NCI-H1417 treated with DMSO at 0.1 percent for 48 hours (cell line): ENCODE results near the gene FANCL.
"Not testable (repeated sequence)": the region's sequence is repeated elsewhere in the genome, so short reads cannot be mapped to it uniquely, and the experiment has no call there.

Experiments used
- DNase-seq: peaks from one replicate; lab custom pipeline; 2025; lab: John Stamatoyannopoulos, UW

Gene FANCL

GRCh38 chr2:58140508-58141072 lies 100.5 kb downstream of the FANCL start:
- peak; percentile 12 for DNase-seq

DNA sequence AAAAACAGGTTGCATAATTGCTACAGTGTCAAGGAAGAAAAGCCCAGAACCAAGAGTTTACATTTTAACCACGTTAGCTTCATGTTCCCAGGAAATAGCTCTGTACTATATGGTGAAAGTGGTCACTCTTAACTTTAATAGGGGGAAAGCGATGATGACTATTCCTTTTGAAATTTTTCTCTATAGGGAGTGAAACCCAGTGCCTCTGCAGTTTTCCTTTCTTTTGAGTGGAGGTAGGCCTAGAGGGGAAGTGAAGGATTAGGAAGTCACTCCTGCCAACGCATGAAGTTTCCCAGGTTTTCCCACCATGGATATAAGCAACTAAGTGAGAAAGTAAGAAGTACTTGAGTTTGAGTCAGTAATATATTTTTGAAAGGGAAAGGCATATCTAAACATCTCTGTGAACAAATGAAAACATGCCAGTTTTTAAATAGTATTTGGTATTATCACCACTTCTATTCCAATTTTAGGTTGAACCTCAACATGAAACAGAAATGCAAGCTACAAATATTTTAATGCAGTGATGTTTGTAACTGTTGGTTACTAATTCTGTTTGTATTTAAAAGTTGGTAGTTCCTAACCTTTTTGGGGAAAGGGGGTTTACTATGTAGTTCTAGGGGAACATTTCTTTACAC lies 102.6 kb downstream of the FANCL start:
- DNase-seq = no peak

DNA sequence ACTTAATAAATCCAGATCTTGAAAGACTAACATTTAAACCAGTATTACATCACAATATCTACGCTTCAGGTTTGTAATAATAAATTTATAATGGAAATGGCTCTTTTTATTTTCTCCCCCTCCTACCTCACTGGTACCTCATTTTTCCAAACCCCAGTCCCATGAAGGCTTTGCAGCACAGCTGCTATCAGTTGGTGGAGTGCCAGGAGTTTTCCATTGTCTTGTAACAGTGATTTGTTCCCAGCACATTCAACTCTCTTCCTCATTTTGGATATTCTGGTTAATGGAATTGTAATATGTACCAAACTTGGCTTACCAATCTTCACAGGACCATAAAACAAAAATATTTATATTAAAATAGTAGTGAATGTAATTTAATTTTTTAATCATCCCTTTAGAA lies 103.3 kb downstream of the FANCL start:
- no peak for DNase-seq

GRCh38 chr2:58137221-58137620 lies 103.9 kb downstream of the FANCL start:
- DNase-seq = no peak

GRCh38 chr2:58135861-58136260 lies 105.3 kb downstream of the FANCL start:
- DNase-seq = no peak

GRCh38 chr2:58133395-58133794 lies 107.7 kb downstream of the FANCL start:
- no peak for DNase-seq

DNA sequence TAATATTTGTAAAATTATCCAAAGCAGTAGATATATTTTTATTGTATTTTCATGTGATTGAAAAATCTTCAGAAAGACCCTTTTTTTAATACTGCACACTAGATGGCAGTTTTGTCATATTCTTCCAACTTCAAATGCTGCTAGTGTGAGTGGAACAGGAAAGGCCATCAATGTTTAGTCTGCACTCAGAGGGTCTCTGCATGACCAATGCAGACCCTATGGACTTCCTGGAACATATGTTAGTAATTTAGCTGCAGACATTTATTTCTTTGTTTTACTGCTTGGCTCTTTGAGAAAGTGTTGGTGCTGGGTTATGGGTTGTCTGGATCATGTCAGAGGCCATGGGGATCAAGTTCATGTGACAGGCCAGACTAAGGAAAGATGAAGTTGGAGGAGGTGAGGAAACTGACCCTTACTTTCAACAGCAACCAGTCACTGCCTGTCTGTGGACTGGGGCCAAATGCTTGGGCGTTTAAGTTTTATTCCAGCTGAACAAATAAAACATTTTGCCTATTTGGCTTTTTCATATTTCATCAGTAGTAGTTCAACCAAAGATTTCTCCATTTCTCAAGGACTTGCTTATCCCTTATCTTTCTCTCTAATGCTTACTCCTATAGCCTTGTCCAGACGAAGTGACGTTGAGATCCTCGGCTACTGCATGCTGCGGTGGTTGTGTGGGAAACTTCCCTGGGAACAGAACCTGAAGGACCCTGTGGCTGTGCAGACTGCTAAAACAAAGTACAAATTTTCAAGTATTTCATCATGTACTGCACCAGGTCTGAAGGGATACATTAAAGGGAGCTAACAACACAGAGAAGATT lies 109.7 kb downstream of the FANCL start:
- DNase-seq = no peak

- DNase-seq = no peak
Measured at GRCh38 chr2:58130238-58130637, 110.9 kb downstream of the FANCL start.

- DNase-seq = no peak
Measured at GRCh38 chr2:58127111-58127510, 114.0 kb downstream of the FANCL start.

DNA sequence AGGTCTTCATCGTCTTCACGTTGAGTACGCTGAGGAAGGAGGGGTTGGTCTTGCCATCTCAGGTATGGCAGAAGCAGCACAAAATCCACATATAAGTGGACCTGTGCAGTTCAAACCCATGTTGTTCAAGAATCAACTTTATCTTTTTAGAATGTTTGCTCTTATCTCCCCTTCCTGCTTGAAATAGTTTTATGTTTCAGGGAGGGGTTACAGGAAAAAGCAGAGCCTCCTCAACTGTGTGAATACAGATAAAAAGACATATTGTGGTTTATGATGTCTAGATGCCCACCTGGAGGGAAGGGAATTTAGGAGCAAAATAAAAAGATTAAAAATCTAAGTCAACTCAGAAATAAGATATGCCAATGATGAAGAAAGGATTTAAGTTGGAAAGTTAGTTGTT lies 118.6 kb downstream of the FANCL start:
- no peak for DNase-seq

- DNase-seq = no peak
Measured at GRCh38 chr2:58122040-58122439, 119.1 kb downstream of the FANCL start.

- no peak for DNase-seq
Measured at GRCh38 chr2:58120626-58121229, 120.4 kb downstream of the FANCL start.

- DNase-seq = not testable (repeated sequence)
Measured at GRCh38 chr2:58113563-58113962, 127.6 kb downstream of the FANCL start.

DNA sequence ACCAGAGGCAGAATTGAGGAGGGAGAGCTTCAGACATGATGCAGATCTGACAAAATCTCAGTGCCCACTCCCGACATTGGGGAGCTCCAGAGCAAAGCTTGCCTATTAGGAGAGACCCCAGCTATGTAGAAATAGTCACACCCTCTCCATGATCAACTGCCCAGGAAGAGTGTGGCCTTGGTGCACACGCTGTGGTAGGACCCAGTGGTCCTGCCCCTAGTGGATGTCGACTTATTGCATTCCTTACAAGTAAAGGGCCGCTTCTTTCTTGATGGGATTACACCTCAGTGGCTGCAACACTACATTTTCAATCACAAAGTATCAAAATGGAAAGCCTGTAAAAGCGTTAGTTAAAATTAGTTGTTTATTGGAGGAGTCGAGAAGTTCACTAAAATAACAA lies 130.4 kb downstream of the FANCL start:
- no peak for DNase-seq

DNA sequence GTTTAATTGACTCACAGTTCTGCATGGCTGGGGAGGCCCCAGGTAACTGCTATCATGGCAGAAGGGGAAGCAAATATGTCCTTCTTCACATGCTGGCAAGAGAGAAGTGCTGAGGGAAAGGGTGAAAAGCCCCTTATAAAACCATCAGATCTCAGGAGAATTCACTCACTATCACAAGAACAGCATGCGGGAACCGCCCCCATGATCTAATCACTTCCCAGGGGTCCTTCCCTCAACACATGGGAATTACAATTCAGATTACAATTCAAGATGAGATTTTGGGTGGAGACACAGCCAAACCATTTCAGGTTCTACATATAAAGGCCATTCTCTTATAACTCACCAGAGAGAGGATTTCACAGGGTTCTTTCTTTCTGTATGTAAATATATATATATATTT lies 131.6 kb downstream of the FANCL start:
- no peak for DNase-seq
